HCT116 (cell line): ENCODE data around the gene MORF4L1. TPM values are rescaled to one million over a fixed set of nuclear protein-coding genes. Genes with fewer than 3 reads are reported as not detected.

Experiments used
- ATAC-seq: fragments of 200-7000 bp; cut with Tn5 transposase; 2 replicates; pipeline ENCODE4 v1.9.1; 2020; ENCODE audit warnings: mild to moderate bottlenecking, moderate library complexity
- BruUV-seq: library from RNA; stranded (reverse); fragments of 400-500 nt; replicated peaks from 2 replicates; lab custom pipeline; 2021; lab: Mats Ljungman, UMichigan
- CTCF ChIA-PET: fragments of 300-600 bp; sonication (Branson Sonifier 250); formaldehyde crosslinking; loops from one replicate; lab custom pipeline; 2021; ENCODE audit warnings: antibody characterized with exemption; lab: Charles Lee
- POLR2A ChIA-PET: fragments of 300-600, 350-600 bp; sonication (Branson Sonifier 250); formaldehyde crosslinking; loops from one replicate; lab custom pipeline; 2021; ENCODE audit warnings: antibody characterized with exemption; lab: Charles Lee
- RAD21 ChIA-PET, 2 experiments: fragments of 300-600 bp; sonication (Branson Sonifier 250); formaldehyde crosslinking; loops; one replicate each; lab custom pipeline; 2023; ENCODE audit warnings: low total read pairs in 2 of 2; ENCODE audit not compliant: uncharacterized antibody in 2 of 2, unreplicated experiment in 2 of 2, low non-redundant PET in 1 of 2; lab: Charles Lee
- DNase-seq: peaks from one replicate; pipeline ENCODE4 v3.0.0-alpha.2; 2010; ENCODE audit warnings: low read depth, low spot score
- H2AFZ ChIP-seq: fragments of 200-600 bp; shearing (Covaris generic), sonication (generic); 2 replicates; pipeline ENCODE4 v1.6.1; 2017; ENCODE audit warnings: low read depth, mixed run types, mixed read lengths, antibody characterized with exemption, low read length; ENCODE audit not compliant: poor library complexity, severe bottlenecking
- H3K27ac ChIP-seq: 2 replicates; pipeline ENCODE4 v1.5.1; 2012; ENCODE audit warnings: low read depth, low read length
- H3K27me3 ChIP-seq: fragments of 200-600 bp; sonication (generic); 2 replicates; pipeline ENCODE4 v1.6.1; 2016; ENCODE audit warnings: mixed run types, low read length, mixed read lengths; ENCODE audit not compliant: insufficient read depth
- H3K36me3 ChIP-seq, 2 experiments: fragments of 200-500 bp in 1 of 2; fragments of 200-600 bp in 1 of 2; sonication (Bioruptor generic) in 1 of 2; sonication (generic) in 1 of 2; 2 replicates each; pipeline versions ENCODE4 v1.5.1 to v1.6.1; 2014 to 2016; ENCODE audit warnings: low read length in 2 of 2, inconsistent platforms in 1 of 2, mixed read lengths in 1 of 2, mixed run types in 1 of 2; ENCODE audit not compliant: insufficient read depth in 2 of 2, control insufficient read depth in 1 of 2
- H3K4me1 ChIP-seq, 2 experiments: fragments of 200-600 bp in 1 of 2; sonication (generic) in 1 of 2; 2 replicates each; pipeline versions ENCODE4 v1.5.1 to v1.6.1; 2012 to 2017; ENCODE audit warnings: low read length in 2 of 2, inconsistent platforms in 1 of 2, mild to moderate bottlenecking in 1 of 2, mixed read lengths in 1 of 2, mixed run types in 1 of 2, moderate library complexity in 1 of 2; ENCODE audit not compliant: insufficient read depth in 2 of 2, control insufficient read depth in 1 of 2
- H3K4me2 ChIP-seq: fragments of 200-600 bp; sonication (generic); 2 replicates; pipeline ENCODE4 v1.6.1; 2017; ENCODE audit warnings: mixed run types, low read length, mixed read lengths
- H3K4me3 ChIP-seq, 2 experiments: fragments of 200-600 bp in 1 of 2; sonication (generic) in 1 of 2; replicated peaks in 1 of 2; 2 replicates each; pipeline ENCODE4 v1.5.1; 2011 to 2016; ENCODE audit warnings: low read length in 2 of 2, control low read depth in 1 of 2, low read depth in 1 of 2, mild to moderate bottlenecking in 1 of 2, mixed read lengths in 1 of 2, mixed run types in 1 of 2
- H3K79me2 ChIP-seq: fragments of 200-600 bp; sonication (generic); 2 replicates; pipeline ENCODE4 v1.6.1; 2017; ENCODE audit warnings: mild to moderate bottlenecking, mixed run types, low read length, moderate library complexity, mixed read lengths; ENCODE audit not compliant: insufficient read depth
- H3K9ac ChIP-seq: fragments of 200-600 bp; sonication (generic); 2 replicates; pipeline ENCODE4 v1.6.1; 2016; ENCODE audit warnings: low read length, mixed read lengths
- H3K9me2 ChIP-seq: fragments of 200-600 bp; sonication (generic), shearing (Covaris generic); 2 replicates; pipeline ENCODE4 v1.6.1; 2017; ENCODE audit warnings: mixed run types, mild to moderate bottlenecking, moderate library complexity; ENCODE audit not compliant: insufficient read depth
- H3K9me3 ChIP-seq, 2 experiments: fragments of 200-500 bp in 1 of 2; fragments of 200-600 bp in 1 of 2; sonication (Bioruptor generic) in 1 of 2; sonication (generic) in 1 of 2; 2 replicates each; pipeline ENCODE4 v1.6.1; 2014 to 2017; ENCODE audit warnings: low read length in 2 of 2, mixed read lengths in 2 of 2, inconsistent platforms in 1 of 2, low read depth in 1 of 2, mild to moderate bottlenecking in 1 of 2, mixed run types in 1 of 2, moderate library complexity in 1 of 2; ENCODE audit not compliant: control insufficient read depth in 1 of 2, insufficient read depth in 1 of 2
- H4K20me1 ChIP-seq: fragments of 200-600 bp; sonication (generic), shearing (Covaris generic); 2 replicates; pipeline ENCODE4 v1.6.1; 2017; ENCODE audit warnings: mixed run types, mild to moderate bottlenecking, moderate library complexity; ENCODE audit not compliant: insufficient read depth
- ATF3 ChIP-seq: IDR thresholded peaks from 2 replicates; pipeline ENCODE4 v1.6.1; 2012
- CEBPB ChIP-seq: IDR thresholded peaks from 2 replicates; pipeline ENCODE4 v1.6.1; 2012; ENCODE audit warnings: low read depth
- EGR1 ChIP-seq: IDR thresholded peaks from 2 replicates; pipeline ENCODE4 v1.6.1; 2012; ENCODE audit warnings: low read depth
- ELF1 ChIP-seq: IDR thresholded peaks from 2 replicates; pipeline ENCODE4 v1.6.1; 2012; ENCODE audit warnings: low read depth, borderline replicate concordance
- EZH2 ChIP-seq: fragments of 200-600 bp; sonication (generic); IDR thresholded peaks from 2 replicates; pipeline ENCODE4 v1.6.1; 2017; ENCODE audit warnings: antibody characterized with exemption, mixed run types
- EZH2phosphoT487 ChIP-seq: fragments of 200-600 bp; IDR thresholded peaks from 2 replicates; pipeline ENCODE4 v1.6.1; 2018; ENCODE audit warnings: antibody characterized with exemption, borderline replicate concordance
- FOSL1 ChIP-seq: IDR thresholded peaks from 2 replicates; pipeline ENCODE4 v1.6.1; 2012; ENCODE audit warnings: low read depth
- JUND ChIP-seq: IDR thresholded peaks from 2 replicates; pipeline ENCODE4 v1.6.1; 2012
- MAX ChIP-seq: IDR thresholded peaks from 2 replicates; pipeline ENCODE4 v1.6.1; 2012
- RAD21 ChIP-seq: IDR thresholded peaks from 2 replicates; pipeline ENCODE4 v1.6.1; 2012; ENCODE audit warnings: low read depth, mild to moderate bottlenecking
- SIN3A ChIP-seq: IDR thresholded peaks from 2 replicates; pipeline ENCODE4 v1.6.1; 2012; ENCODE audit warnings: low read depth
- SP1 ChIP-seq: IDR thresholded peaks from 2 replicates; pipeline ENCODE4 v1.6.1; 2012; ENCODE audit warnings: low read depth
- YY1 ChIP-seq: IDR thresholded peaks from 2 replicates; pipeline ENCODE4 v1.6.1; 2011; ENCODE audit warnings: low read length, low read depth, moderate library complexity, mild to moderate bottlenecking; ENCODE audit not compliant: insufficient replicate concordance; ENCODE audit errors: extremely low read depth
- ZBTB33 ChIP-seq: IDR thresholded peaks from 2 replicates; pipeline ENCODE4 v1.6.1; 2011; ENCODE audit warnings: mild to moderate bottlenecking, low read length, moderate library complexity; ENCODE audit not compliant: insufficient replicate concordance; ENCODE audit errors: extremely low read depth
- intact Hi-C: fragments of 100-400 bp; cut with micrococcal nuclease; formaldehyde crosslinking; loops from 2 replicates; pipeline ENCODE4 v1.10.0; 2022
- total RNA-seq: library from RNA; stranded (reverse); gene quantifications from one replicate; pipeline ENCODE4 v1.2.1, GENCODE V29; 2021; ENCODE audit not compliant: unreplicated experiment

The MORF4L1 gene
- total RNA-seq, 1 experiment from 2014 or later: 273 TPM

- no peaks in the 10 kb centered on the region for H3K4me1 ChIP-seq
- no TSS peak for BruUV-seq
- RAD21 ChIA-PET: no interaction called here
- no peak overlapping the region for H3K9ac ChIP-seq
- H3K9me3 ChIP-seq: no peaks in the 10 kb centered on the region
- H3K9me2 ChIP-seq: no peaks in the 10 kb centered on the region
- H3K27ac ChIP-seq: no peak overlapping the region
- H3K4me3 ChIP-seq: no peak overlapping the region
- POLR2A ChIA-PET: no interaction called here
- no peak overlapping the region for H3K4me2 ChIP-seq
- TF ChIP-seq EZH2phosphoT487: no peak
- no peak for TF ChIP-seq SIN3A
- no peak for TF ChIP-seq ZBTB33
- no peak for TF ChIP-seq FOSL1
- TF ChIP-seq CEBPB: no peak
- no peak for TF ChIP-seq YY1
- no peak for TF ChIP-seq ATF3
- TF ChIP-seq ELF1: no peak
- no peak for TF ChIP-seq MAX
- no peak for TF ChIP-seq EGR1
- no peak for TF ChIP-seq JUND
- TF ChIP-seq SP1: no peak
- TF ChIP-seq EZH2: no peak
- no peak for TF ChIP-seq RAD21
- TF ChIP-seq, all 23 proteins: peak for 0
- peaks cover 18% of the 10 kb centered on the region; the same call in 1 of the 2 replicates for H3K79me2 ChIP-seq
- ATAC-seq: peak; percentile 7; the same call in 1 of the 2 replicates
- no peak overlapping the region for H2AFZ ChIP-seq
- CTCF ChIA-PET: interaction anchor here (0.6 to 6.0 kb wide), 6 partner anchors 12 to 275 kb away, joined by 3 to 35 read pairs (median 14); no protein-coding TSS in a partner anchor
- DNase-seq: no peak
- no peaks in the 10 kb centered on the region; the same call in 1 of the 2 replicates for H4K20me1 ChIP-seq
- peaks cover 37 to 39% of the 10 kb centered on the region in 2 experiments for H3K36me3 ChIP-seq
- intact Hi-C loops: loop anchor here (1.0 kb wide), 3 partner anchors 70 to 275 kb away; no protein-coding TSS in a partner anchor
- H3K27me3 ChIP-seq: no peaks in the 10 kb centered on the region
Measured at GRCh38 chr15:78909160-78909695, 36.5 kb downstream of the MORF4L1 start.
